Measurements from ENCODE around the gene FOXD3.

FOXD3 gene

GRCh38 chr1:63328781-63329180, 6.4 kb downstream of the FOXD3 start:
- POLR2A ChIA-PET = no interaction called here
- CTCF ChIA-PET = interaction anchor here (1.2 to 7.5 kb wide), 5 partner anchors 10 to 117 kb away, joined by 3 to 48 read pairs (median 4); no protein-coding TSS in a partner anchor
- DNase-seq (ENCODE audit: extremely low spot score) = no peak
- no peak for TF ChIP-seq CTCF (IDR thresholded peaks at IDR 0.05; ENCODE audit: control extremely low read depth, extremely low read depth, low read depth, missing control alignments)

DNA sequence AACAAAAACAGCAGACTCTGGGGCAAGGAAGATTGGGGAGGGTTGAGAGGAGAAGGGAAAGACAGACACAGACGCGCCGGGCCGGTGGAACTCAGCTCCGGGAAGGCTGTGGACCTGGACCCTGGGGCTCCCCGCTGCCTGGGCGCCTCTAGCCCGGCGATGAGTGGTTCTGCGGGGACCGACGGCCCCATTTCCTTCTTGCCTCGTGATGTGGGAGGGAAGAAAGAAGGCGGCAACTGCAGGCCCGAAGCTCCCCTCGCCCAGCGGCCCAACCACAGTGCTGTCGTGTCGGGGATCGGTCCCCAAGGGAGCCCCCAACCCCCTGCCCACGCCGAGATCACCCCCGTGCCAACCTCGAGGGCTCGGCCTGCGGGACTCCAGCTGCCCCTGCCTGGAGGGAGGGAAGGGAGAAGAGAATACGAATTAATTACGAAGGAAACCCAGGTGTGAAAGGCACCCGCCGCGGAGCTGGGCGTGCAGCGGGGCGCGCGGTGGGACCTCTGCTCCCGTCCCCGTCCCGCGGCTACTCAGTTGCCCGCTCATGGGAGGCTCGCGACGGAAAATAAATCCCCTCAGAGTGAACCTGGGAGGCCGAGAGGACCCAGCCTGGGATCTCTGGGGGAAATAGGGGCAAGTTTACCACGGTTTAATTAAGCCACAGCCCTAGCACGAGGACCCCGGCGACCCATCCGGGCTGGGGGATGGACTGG, 7.4 kb downstream of the FOXD3 start:
- ChIA-PET POLR2A (interaction anchor here (0.7 kb wide), 1 partner anchor 10 kb away, joined by 3 read pairs; no protein-coding TSS in a partner anchor), CTCF (interaction anchor here (1.3 to 7.5 kb wide), 3 partner anchors 11 to 227 kb away, joined by 3 to 48 read pairs (median 6); no protein-coding TSS in a partner anchor)
- DNase-seq (ENCODE audit: extremely low spot score) = no peak
- no peak for TF ChIP-seq CTCF (IDR thresholded peaks at IDR 0.05; ENCODE audit: control extremely low read depth, extremely low read depth, low read depth, missing control alignments)

- no peak for DNase-seq (ENCODE audit: extremely low spot score)
- TF ChIP-seq CTCF (IDR thresholded peaks at IDR 0.05; ENCODE audit: control extremely low read depth, extremely low read depth, low read depth, missing control alignments) = no peak
- ChIA-PET POLR2A (no interaction called here), CTCF (interaction anchor here (1.3 to 7.5 kb wide), 3 partner anchors 11 to 226 kb away, joined by 3 to 48 read pairs (median 6); no protein-coding TSS in a partner anchor)
These were observed 8.1 kb downstream of the FOXD3 start for GRCh38 chr1:63330331-63330916.

GRCh38 chr1:63342402-63342801, 20.0 kb downstream of the FOXD3 start:
- no peak for TF ChIP-seq CTCF (IDR thresholded peaks at IDR 0.05; ENCODE audit: control extremely low read depth, extremely low read depth, low read depth, missing control alignments)
- ChIA-PET CTCF (interaction anchor here (5.2 kb wide), 1 partner anchor 9 kb away, joined by 24 read pairs; no protein-coding TSS in a partner anchor), POLR2A (no interaction called here)
- no peak for DNase-seq (ENCODE audit: extremely low spot score)

- DNase-seq (ENCODE audit: extremely low spot score) = no peak
- TF ChIP-seq CTCF (IDR thresholded peaks at IDR 0.05; ENCODE audit: control extremely low read depth, extremely low read depth, low read depth, missing control alignments) = no peak
- ChIA-PET CTCF (interaction anchor here (0.9 to 5.2 kb wide), 4 partner anchors 11 to 54 kb away, joined by 3 to 24 read pairs (median 3); no protein-coding TSS in a partner anchor), POLR2A (no interaction called here)
These were observed 21.6 kb downstream of the FOXD3 start for GRCh38 chr1:63343922-63344321.

- POLR2A ChIA-PET = no interaction called here
- CTCF ChIA-PET = interaction anchor here (2.2 to 3.6 kb wide), 2 partner anchors 10 to 19 kb away, joined by 6 to 18 read pairs; no protein-coding TSS in a partner anchor
- DNase-seq (ENCODE audit: extremely low spot score) = no peak
- TF ChIP-seq CTCF (IDR thresholded peaks at IDR 0.05; ENCODE audit: control extremely low read depth, extremely low read depth, low read depth, missing control alignments) = no peak
These were observed 28.0 kb downstream of the FOXD3 start for GRCh38 chr1:63350320-63350719.

Data from GM10248 (cell line).